T follicular helper cell (primary cell): Measurements from ENCODE around the gene NOA1.

Experiments
- DNase-seq: peaks from one replicate; pipeline ENCODE4 v3.0.0-alpha.2; 2020; ENCODE audit warnings: low read depth
- total RNA-seq, 2 experiments: gene quantifications; one replicate each; lab custom pipeline; 2026; lab: John Stamatoyannopoulos, UW

NOA1 gene
- total RNA-seq: 39.1 to 45.4 reads per million in 2 experiments

DNA sequence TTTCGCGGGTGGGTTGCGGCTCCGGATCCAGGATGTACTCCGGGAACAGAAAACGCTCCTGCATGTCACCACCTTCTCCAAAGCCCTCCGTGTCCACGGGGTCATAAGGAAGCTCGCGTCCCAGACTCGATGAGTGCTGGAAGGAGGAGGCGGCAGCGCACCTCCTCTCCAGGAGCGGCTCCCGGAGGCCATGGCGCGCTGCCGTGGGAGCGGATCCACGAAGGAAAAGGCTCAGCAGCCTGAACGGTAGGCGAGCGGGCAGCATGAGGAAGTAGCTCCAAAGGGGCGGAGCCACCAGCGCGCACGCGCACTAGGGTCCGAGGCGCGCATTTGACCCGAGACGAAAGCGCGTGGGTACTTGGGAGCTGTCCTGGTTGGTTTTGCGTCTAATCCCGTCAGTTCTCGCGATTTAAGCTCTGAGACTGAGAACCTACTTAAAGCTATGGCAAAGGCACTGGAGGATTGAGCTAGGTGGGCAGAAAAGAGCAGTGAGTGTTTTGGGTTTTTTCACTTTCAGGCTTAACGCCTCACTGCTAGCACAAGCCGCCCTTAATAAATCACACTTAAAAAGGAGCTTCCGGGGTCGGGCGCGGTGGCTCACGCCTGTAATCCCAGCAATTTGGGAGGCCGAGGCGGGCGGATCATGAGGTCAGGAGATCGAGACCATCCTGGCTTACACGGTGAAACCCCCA lies at the start of gene NOA1:
Gene NOA1, minus strand, starts transcription at position 286 of the 692 bp plus-strand sequence. Its CDS starts 21 bp downstream, at position 265.
- peak; percentile 96 for DNase-seq

DNA sequence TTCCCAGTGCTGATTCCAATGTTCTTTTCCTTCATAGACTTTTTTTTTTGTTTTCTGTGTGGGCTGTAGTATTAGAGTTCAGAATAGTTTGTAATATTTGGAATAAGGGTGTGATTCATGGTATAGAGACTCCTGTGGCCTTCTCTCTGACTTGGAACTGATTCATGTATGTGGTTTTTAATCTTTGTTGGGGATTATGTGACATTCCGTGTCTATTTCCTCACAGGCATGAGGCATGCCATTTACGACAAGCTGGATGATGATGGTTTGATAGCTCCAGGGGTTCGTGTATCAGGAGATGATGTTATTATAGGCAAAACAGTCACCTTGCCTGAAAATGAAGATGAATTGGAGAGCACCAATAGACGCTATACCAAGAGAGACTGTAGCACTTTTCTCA lies 45.7 kb upstream of the NOA1 start:
- DNase-seq: no peak

- DNase-seq: no peak
Measured at GRCh38 chr4:57020467-57021101, 43.2 kb upstream of the NOA1 start.

DNA sequence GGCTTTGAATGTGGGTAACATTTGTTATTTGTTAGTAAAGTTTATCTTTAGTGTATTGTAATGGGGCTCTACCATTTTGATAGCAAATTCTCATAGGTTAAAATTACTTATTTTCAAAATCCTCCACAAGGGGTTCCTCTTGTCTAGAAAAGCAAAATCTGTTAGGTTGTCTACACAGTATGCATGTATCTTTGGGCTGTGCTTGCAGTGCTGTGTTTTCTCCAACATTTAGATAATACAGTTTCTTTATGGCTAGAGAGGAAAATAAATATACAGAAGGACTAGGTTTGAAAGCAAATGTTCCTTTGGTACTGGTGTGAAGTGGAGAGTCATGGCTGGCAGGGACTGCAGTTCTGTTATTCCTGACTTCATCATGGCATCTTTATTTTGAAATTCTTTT lies 41.6 kb upstream of the NOA1 start:
- DNase-seq: no peak

DNA sequence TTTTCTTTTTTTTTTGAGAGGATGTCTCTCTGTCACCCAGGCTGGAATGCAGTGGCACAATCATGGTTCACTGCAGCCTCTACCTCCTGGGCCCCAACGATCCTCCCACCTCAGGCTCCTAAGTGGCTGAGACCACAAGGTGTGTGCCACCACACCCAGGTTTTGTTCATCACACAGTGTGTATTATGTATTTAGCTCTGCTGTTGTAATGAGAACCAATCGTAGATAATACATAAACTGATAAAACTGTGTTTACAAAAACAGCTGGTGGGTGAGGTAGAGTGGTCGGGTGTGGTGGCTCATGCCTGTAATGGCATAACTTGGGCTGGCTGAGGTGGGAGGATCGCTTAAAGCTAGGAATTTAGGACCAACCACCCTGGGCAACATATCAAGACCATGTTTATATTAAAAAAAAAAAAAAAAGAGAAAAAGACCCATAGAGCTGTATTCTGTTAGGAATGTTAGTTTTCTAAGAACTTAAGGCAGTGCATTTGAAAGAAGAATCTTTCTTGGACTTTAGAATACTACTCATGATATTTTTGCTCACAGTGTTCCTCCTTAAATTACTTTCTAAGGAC lies 36.2 kb upstream of the NOA1 start:
- no peak for DNase-seq

DNA sequence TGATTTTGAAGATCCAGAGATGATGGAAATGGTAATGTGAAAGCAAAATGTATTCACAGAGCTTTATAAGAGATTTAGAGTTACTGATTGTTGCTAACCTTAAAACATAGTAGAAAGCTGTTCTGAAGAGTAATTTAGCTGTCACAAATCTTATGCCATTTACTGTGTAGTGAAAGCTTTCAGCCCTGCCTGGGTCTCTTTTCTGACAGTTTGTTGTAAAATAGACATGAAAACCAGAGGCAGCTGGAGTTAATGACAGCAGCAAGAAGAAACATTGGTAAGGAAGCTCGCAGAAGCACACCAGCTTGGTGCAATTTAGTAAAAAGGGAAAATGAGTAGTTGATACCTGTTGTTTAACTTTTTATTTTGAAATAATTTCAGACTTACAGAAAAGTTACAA lies 22.3 kb upstream of the NOA1 start:
- DNase-seq: no peak

- DNase-seq: no peak
Measured at GRCh38 chr4:56995525-56995924, 18.1 kb upstream of the NOA1 start.

- no peak for DNase-seq
Measured at GRCh38 chr4:56990109-56990905, 12.9 kb upstream of the NOA1 start.

- DNase-seq: no peak
Measured at GRCh38 chr4:56986952-56987351, 9.5 kb upstream of the NOA1 start.

- DNase-seq: no peak
Measured at GRCh38 chr4:56986192-56986591, 8.8 kb upstream of the NOA1 start.

DNA sequence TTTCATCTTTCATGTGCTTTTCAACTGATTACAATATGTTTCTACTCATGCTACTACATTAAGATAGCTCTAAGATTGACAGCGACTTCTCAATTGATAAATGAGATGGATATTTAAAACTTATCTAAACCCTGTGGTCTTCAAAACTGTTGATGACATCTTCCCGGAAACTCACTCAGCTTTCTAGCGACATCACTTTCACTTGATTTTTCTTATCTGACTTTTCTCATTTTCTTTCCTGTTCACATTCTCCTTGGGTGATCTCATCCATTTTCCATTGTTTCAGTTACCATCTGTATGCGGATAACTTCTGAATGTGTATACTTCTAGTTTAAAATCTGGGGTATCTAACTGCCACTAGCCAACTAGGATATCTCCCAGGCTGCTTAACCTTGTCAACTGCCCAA lies 4.4 kb upstream of the NOA1 start:
- no peak for DNase-seq

- no peak for DNase-seq
Measured at GRCh38 chr4:56979421-56980072, 2.1 kb upstream of the NOA1 start.

- peak; percentile 69 for DNase-seq
Measured at GRCh38 chr4:56978750-56979303, 1.4 kb upstream of the NOA1 start, which contains the start of gene POLR2B. Gene POLR2B, plus strand, starts transcription at chr4:56978896. Its CDS starts 90 bp downstream, at chr4:56978986.

- DNase-seq: peak; percentile 42
Measured at GRCh38 chr4:56976837-56977320, 527 bp downstream of the NOA1 start.

- no peak for DNase-seq
Measured at GRCh38 chr4:56976283-56976836, 1.0 kb downstream of the NOA1 start.

GRCh38 chr4:56973336-56973735 lies 4.1 kb downstream of the NOA1 start:
- no peak for DNase-seq

- no peak for DNase-seq
Measured at GRCh38 chr4:56972809-56973208, 4.6 kb downstream of the NOA1 start.

DNA sequence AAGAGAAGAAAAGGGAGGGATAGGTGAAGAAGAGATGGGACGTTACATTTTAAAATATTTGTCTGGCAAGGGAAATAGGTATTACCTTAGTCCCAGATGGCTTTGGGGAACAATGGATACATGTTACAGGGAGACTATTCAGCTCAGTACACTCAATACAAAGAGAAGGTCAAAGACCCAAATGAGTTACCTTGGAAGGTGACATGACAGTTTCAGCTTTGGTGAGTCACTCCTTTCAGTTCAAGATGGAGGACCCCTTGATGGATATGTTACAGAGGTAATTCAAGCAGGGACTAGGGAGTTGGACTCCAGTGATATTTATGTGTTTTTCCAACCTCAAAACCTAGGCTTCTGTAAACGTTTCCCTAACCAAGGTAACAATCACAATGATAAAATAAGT lies 5.0 kb downstream of the NOA1 start:
- no peak for DNase-seq

- no peak for DNase-seq
Measured at GRCh38 chr4:56971383-56971782, 6.0 kb downstream of the NOA1 start.

- DNase-seq: no peak
Measured at GRCh38 chr4:56961107-56961500, 16.3 kb downstream of the NOA1 start.

- no peak for DNase-seq
Measured at GRCh38 chr4:56959100-56959499, 18.3 kb downstream of the NOA1 start.
